IPS DF 19.7 (cell line): ENCODE results near the gene ANO1.
"Not testable (repeated sequence)": the region's sequence is repeated elsewhere in the genome, so short reads cannot be mapped to it uniquely, and the experiment has no call there.

Experiments used
- DNase-seq: peaks from one replicate; pipeline ENCODE4 v3.0.0-alpha.2; 2013; ENCODE audit warnings: low read depth, low spot score

The ANO1 gene

DNA sequence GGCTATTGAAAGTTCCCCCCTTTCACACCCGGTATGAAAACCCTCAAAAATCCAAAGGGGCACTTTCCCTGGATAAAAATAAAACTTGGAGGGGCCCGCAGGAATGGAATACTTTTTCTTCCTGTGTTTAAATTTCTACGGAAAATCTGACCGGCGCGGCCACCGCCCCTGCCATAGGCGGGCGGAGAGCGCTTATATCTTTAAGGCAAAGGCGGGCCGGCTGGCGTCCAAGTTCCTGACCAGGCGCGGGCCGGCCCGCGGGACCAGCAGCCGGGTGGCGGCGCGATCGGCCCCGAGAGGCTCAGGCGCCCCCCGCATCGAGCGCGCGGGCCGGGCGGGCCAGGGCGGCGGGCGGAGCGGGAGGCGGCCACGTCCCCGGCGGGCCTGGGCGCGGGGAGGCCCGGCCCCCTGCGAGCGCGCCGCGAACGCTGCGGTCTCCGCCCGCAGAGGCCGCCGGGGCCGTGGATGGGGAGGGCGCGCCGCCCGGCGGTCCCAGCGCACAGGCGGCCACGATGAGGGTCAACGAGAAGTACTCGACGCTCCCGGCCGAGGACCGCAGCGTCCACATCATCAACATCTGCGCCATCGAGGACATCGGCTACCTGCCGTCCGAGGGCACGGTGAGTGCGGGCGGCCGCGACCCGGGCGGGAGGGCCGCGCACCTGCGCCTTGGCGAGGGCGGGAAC is at the start of gene ANO1:
Gene ANO1 (plus strand): TSS at position 223 of the 686 bp plus-strand sequence. CDS start 290 bp downstream, at position 513.
- DNase-seq: no peak

- no peak for DNase-seq
These were observed 48.8 kb upstream of the ANO1 start for GRCh38 chr11:70029115-70029860.

DNA sequence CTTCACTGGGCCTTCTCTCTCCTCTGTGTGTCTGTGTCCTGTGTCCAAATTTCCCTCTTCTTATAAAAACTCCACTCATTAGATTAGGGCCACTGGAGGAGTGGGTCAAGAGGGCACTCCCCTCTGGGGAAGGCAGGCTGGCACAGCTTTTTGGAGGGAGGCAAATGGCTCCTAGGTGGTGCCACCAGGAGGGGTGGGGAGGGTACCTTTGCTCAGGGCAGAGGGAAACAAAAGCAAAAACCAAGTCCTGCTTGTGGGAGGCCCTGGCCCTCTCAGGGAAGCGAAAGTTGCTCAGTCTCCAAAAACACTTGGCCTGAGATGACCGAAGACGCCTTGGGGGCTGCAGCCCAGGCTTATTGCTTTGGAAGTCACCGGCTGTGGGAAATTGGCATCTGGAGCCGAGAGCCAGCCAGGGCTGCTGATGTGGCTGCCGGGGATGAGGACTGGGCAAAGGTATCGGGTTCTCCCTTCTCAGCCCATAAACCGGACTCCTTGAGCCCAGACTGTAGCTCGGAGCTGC is 48.2 kb upstream of the ANO1 start:
- no peak for DNase-seq

- no peak for DNase-seq
These were observed 47.7 kb upstream of the ANO1 start for GRCh38 chr11:70030412-70030811.

- DNase-seq: no peak
These were observed 46.3 kb upstream of the ANO1 start for GRCh38 chr11:70031631-70032469.

- DNase-seq: no peak
These were observed 45.7 kb upstream of the ANO1 start for GRCh38 chr11:70032470-70032795.

DNA sequence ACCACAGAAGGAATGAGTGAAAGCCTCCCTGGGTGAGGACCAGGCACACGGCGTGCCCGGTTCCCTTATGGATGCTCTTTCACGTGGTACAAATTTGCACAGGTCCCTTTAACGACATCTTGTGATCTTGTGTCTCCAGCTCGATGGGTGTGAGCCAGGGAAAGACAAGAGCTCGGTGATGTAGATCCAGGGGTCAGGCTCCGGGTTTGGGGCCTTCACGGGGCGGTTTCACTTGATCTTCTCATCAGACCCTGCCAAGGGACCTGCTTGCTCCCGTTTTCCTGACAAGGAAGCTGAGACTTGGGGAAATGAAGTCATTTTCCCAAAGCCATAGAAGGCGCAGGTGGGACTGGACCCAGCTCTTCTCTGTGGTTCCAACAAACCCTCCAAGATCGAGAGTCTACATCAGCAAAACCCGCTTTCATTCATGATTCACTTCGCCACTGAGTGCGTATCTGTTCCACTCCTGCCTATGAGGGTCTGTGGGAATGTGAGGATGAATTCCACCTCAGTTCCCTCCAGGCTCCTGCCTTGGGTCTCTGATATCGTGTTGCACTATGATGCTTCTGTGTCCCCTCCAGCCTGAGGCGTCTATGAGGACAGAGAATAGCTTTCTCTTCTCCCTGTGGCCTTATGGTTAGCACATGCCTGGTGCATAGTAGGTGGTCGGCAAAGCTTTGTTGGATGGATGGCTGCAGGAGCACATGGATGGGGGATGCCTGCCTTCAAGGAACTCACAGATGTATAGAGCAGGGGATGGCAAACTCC is 45.0 kb upstream of the ANO1 start:
- DNase-seq: no peak

- DNase-seq: no peak
These were observed 44.4 kb upstream of the ANO1 start for GRCh38 chr11:70033711-70034070.

GRCh38 chr11:70034740-70035365 is 43.3 kb upstream of the ANO1 start:
- no peak for DNase-seq

GRCh38 chr11:70035665-70036064 is 42.5 kb upstream of the ANO1 start:
- DNase-seq: not testable (repeated sequence)

GRCh38 chr11:70036971-70037882 is 40.9 kb upstream of the ANO1 start:
- no peak for DNase-seq

GRCh38 chr11:70038034-70038834 is 39.9 kb upstream of the ANO1 start:
- no peak for DNase-seq

DNA sequence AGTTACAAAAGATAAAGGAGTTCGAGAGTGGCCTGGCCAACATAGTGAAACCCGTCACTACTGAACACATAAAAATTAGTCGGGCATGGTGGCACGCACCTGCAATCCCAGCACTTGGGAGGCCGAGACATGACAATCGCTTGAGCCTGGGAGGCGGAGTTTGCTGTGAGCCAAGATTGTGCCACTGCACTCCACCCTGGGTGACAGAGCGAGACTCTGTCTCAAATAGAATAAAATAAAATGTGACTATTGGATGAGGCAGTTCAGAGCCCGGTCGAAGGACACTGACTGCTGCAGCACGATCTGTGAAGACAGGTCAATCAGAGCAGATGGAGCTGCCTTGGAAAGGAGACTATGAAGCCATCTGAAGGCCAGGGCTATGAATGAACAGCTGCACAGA is 37.7 kb upstream of the ANO1 start:
- no peak for DNase-seq

GRCh38 chr11:70040869-70041501 is 37.1 kb upstream of the ANO1 start:
- DNase-seq: no peak

GRCh38 chr11:70043482-70043881 is 34.6 kb upstream of the ANO1 start:
- DNase-seq: no peak

DNA sequence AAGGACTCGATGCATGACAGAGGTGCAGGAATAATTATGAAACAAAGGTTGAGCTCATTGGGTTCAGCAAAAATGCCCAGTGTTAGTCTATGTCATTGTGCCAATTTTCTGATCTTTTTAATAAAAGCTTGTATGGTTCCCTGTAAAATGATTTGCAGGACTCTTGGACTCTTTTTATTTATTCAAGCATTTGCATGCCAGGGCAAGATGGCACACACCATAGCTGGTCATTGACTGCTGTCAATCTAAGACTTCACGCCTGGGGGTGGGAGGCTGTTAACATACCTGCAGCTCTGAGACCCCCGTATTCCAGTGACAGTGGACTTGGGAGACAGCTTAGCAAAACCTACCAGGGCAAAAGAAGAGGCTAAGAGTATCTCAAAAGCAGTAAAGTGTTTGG is 32.0 kb upstream of the ANO1 start:
- DNase-seq: no peak

DNA sequence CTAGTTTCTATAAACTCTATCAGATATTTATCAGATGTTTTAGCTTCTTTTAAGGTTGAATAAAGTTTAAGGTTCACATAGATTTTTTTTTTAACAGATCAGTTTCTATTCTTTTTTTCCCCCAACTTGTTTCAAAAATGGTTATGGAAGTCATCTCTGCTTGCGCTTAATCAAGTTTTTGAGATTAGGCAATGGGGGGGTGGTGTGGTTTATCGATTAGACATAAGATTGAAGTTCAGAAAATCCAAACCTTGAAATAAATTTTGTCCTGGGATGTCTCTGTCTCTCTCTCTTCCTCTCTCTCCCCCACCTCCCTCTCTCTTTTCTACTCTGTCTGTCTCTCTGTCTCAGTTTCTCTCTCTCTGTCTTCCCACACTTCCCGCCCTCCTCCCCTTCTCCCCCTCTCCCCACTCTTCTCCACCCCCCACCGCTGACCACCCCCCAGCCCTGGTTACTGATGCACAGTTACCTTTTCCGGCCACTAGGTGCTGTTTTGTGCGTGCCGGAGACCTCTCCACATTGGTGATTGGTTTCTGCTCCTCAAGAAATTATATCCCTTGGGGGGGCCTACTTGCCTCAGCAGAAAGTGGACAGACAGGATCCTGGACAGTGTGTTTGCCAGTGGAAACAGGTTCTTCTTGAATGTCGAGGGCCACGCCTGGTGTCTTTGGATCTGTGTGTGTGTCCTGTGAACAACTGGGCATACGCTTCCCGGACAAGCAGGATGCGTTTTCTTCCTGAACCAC is 29.7 kb upstream of the ANO1 start:
- DNase-seq: peak; percentile 15

DNA sequence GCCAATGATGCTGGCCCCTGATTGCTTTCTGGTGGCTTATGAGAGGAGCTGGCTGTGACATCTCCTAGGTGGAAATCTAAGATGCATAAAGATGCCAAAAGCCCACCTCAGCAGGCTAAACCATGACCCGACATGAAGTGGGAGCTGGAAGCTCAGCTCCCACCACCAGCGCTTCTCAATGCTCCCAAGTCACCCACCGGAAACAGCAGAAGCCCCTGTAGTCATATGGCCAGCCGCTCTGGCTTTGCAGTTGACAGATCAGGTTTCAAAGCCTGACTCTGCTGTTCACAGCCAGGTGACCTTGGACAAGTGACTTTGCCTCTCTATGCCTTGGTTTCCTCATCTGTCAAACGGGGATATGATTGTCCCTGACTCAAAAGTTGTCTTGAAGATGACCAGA is 29.1 kb upstream of the ANO1 start:
- no peak for DNase-seq
